HG03066 (cell line): ENCODE data around the gene SYNGR1.

Source experiments
- ATAC-seq: cut with Tn5 transposase; IDR thresholded peaks from one replicate; pipeline ENCODE4 v1.9.1; 2021; ENCODE audit warnings: low read depth; ENCODE audit not compliant: unreplicated experiment

The SYNGR1 gene

DNA sequence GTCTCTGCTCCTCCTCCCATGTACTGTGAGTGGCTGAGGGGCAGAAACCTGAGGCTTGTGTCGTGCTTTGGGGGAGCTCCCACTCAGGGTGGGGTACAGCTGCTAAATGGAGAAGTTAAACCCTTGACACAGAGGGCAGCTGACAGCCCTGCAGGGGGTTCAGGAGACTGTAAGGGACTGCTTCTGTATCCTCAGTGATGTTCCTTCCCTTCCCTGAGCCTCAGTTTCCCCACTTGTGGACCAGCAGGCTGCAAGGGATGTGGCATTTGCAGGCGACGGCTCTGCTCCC lies 15.6 kb downstream of the SYNGR1 start:
- ATAC-seq: no peak

DNA sequence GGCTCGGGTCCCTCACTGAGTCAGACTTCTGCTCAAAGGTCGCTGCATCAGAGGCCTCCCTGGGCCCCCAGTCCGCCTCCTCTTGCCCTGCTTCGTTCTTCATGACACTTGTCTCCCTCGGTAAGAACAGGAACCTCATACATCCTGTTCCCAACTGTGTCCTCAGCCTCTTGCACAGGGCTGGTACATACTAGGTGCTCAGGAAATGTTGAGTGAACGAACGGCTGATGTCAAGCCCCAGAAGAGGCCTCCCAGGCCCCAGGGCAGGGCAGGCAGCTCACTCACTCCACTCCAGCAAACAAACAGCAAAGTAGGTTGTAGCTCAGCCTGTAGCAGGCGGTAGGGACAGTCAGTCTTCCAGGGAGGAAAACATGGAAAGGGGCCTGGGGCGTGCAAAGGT lies 17.2 kb downstream of the SYNGR1 start:
- no peak for ATAC-seq

GRCh38 chr22:39368461-39368911 lies 18.7 kb downstream of the SYNGR1 start:
- no peak for ATAC-seq

- no peak for ATAC-seq
These were observed 19.4 kb downstream of the SYNGR1 start for GRCh38 chr22:39369186-39369585.

GRCh38 chr22:39369586-39369985 lies 19.8 kb downstream of the SYNGR1 start:
- no peak for ATAC-seq

GRCh38 chr22:39371732-39372131 lies 21.9 kb downstream of the SYNGR1 start:
- ATAC-seq: no peak

DNA sequence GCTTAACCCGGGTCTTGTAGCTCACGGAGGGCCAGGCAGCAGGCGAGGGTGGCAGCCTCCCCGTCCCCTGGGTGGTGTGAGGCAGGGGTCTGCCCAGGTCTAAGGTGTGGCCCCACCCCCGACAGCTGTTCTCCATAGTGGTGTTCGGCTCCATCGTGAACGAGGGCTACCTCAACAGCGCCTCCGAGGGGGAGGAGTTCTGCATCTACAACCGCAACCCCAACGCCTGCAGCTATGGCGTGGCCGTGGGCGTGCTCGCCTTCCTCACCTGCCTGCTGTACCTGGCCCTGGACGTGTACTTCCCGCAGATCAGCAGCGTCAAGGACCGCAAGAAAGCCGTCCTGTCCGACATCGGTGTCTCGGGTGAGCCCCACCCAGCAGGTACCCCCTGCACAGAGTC lies 24.4 kb downstream of the SYNGR1 start:
- ATAC-seq: no peak

GRCh38 chr22:39374801-39375200 lies 25.0 kb downstream of the SYNGR1 start:
- ATAC-seq: no peak

GRCh38 chr22:39375646-39376045 lies 25.9 kb downstream of the SYNGR1 start:
- ATAC-seq: no peak

DNA sequence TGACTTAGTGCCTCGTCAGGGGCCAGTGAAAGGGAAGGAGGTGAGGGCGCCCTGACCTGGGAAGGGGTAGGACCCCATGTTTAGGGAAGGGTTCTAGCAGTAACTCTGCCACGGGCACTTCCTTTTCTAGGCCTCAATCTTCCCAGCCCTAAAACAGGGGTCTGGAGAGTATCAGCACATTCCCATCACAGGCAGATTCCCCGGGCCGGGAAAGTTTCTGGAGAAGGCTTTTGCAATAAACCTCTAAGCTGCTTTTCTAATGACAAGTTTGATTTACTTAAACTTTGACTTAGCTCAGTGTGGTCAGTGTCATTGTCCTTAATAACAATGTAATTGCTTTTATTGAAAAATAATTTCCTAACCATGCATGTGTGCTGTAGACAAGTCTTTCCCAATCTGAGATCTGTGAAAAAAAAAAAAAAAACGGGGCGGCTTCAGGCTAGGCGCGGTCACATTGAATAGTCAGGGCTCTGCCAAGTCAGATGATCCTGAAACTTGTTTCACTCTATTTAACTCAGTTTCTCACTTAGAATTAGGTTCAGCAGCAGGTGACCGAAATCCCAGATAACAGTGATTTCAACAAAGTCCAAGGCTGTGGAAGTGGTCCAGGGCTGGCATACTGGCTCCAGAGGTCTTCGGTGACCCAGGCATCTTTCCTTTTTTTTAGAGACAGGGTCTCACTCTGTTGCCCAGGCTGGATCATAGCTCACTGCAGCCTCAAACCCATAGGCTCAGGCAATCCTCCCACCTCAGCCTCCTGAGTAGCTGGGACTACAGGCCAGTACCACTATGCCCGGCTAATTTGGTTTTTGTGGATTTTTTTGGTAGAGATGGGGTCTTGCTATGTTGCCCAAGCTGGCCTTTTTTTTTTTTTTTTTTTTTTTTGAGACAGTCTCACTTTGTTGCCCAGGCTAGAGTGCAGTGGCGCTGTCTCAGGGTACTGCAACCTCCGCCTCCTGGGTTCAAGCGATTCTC lies 30.3 kb downstream of the SYNGR1 start:
- no peak for ATAC-seq

GRCh38 chr22:39381009-39381755 lies 31.4 kb downstream of the SYNGR1 start:
- ATAC-seq: no peak

DNA sequence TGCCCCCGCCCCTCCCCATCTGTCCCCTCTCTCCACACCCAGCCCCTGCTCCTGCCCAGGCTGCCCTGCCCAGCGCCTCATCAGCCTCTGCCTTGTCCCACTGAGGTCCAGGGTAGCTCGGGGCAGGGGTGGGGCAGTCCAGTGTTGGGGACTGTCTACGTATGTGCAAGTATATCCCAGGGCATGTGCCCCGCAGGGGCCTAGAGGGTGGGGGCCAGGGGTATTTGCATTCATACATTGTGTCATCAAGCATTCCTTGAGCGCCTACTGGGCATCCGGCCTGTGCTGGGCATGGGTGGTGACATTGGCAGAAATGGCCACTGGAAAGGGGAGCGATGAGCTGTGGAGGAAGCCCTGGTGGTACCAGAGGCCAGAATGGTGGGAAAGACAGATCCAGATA lies 32.1 kb downstream of the SYNGR1 start:
- no peak for ATAC-seq

- ATAC-seq: no peak
These were observed 32.6 kb downstream of the SYNGR1 start for GRCh38 chr22:39382410-39382809.

DNA sequence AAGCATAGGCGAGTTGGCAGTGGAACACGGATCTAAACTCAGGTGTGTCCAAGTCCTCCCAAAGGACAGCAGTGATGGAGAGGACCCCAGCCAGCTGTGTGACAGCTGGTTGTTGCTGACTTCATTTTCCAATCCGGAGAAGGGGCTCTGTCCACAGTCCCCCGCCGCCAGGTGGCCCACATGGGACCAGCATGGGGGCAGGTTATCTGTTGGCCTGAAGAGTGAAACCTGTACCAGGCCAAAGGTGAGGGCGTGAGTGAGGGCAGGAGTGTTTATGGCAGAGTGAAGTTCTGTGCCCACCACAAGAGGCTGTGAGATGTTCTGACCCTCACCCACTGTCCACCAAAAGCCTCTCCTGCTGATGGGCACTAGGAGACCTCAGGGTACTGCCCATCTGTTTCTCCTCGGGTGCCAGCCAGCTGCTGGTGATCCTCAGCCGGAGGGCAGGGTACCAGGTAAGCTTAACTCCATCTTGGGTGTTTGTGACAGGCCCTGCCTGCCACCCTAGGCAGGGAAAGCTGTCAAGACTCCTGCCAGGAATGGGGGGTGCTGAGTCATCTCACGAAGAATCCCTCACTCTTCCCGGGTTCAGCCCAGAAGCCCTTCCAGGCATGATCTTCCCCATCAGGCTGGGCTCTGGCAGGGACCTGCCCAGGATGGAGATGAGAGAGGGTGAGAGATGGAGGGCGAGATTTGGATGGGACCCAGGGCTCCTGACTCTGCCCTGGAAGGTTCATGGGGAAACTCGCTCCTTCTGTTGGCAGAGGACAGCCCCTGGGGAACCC lies 34.2 kb downstream of the SYNGR1 start:
- no peak for ATAC-seq

DNA sequence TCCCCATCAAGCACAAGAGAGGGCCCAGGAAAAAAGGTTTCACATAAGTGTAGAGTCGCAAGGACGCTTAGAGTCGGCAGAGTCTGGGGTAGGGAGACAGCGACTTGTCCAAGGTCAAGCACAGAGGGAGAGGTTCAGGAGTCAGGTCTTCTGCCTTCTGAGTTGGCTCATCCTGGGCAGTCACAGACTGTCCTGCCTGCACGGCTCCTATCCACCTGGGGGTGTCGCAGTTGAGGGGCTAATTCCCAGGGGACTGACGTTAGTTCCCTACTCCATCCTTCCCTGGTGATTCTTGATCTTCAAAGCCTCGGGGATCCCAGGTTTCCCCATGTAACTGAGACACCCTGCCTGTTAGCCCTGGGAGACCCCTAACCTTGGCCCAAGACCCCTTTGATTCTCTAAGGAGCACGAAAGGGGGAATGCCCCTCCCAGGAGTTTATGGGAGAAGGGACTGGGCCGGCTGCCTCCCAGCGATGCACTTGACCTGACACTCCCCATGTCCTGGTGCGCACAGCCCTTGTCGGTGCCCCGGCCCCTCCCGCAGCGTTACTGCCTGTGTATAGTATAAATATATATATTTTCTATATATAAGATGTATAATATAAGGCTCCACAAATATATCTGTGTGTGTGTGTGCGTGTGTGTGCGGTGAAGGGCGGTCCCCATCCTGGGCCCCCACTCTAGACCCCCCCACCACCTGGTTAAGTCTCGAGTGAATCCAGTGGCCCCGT lies 35.1 kb downstream of the SYNGR1 start:
- no peak for ATAC-seq

- ATAC-seq: no peak
These were observed 38.6 kb downstream of the SYNGR1 start for GRCh38 chr22:39388261-39389011.

DNA sequence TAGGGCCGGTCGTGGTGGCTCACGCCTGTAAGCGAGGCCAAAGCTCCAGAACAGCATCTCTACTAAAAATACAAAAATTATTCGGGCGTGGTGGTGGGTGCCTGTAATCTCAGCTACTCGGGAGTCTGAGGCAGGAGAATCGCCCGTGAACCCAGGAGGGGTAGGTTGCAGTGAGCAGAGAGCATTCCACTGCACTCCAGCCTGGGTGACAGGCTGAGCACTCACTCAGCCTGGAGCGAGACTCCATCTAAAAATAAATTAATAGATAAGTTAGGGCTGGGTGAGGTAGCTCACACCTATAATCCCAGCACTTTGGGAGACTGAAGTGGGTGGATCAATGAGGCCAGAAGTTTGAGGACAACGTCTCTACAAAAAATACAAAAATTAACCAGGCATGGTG lies 39.6 kb downstream of the SYNGR1 start:
- no peak for ATAC-seq

DNA sequence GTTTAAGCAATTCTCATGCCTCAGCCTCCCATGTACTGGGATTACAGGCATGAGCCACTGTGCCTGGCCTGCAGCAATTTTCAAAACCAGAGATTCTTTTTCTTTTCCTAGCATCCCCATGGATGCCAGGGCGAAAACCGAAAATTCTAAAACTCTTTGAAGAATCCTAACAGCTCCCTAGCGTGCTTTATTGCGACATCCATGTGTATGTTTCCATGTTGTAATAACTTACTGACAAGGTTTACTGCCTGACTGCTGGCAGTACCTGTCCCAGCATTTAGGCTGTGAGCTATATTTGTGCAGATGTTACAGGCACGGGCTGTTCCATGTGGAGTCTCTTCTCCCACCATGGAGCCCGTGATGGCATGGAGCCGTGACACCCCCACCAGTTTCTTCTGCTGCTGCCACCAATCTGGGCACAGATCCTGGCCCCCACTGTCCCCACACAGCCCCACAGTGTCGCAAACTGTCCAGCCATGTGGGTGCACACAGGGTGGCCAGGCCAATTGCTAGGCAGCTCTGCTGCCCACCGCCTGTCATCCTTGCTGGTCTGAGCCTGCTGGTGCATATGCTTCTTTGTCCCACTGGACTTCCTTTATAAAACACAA lies 42.7 kb downstream of the SYNGR1 start:
- ATAC-seq: no peak
